ENCODE measurements around the gene MCFD2.

The MCFD2 gene

DNA sequence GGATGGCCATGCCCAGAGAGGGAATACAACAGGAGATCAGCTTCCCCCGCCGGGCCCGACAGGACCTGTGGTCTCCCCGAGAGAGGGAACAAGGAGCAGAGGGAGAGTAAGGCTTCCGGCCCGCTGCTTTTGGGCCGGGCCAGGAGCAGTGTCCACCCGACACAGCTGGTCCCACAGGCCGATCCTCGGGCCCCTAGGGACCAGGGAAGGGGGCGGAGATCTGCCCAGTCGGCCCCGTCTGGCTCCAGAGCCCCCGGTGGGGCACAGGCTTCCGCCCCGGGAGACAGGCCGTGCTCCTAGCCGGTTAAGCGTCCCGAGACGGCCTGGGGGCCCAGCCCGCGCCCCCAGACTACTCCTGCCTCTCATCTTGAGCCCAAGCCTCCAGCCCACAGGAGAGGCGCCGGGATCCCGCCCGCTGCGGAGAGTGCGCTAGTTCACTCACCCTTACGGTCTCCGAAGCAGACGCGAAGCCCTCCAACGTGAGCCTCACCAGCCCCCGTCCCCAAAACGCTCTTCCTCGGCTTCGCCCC is at the start of gene MCFD2:
MCFD2 (minus strand) TSS at position 526 of the 530 bp plus-strand sequence. CDS start 6,635 bp downstream, outside the sequence.
- DNase-seq (ENCODE audit: extremely low read depth in 1 of 2, low read depth in 1 of 2), result peak in 1 of 2 donors; percentile 22

DNA sequence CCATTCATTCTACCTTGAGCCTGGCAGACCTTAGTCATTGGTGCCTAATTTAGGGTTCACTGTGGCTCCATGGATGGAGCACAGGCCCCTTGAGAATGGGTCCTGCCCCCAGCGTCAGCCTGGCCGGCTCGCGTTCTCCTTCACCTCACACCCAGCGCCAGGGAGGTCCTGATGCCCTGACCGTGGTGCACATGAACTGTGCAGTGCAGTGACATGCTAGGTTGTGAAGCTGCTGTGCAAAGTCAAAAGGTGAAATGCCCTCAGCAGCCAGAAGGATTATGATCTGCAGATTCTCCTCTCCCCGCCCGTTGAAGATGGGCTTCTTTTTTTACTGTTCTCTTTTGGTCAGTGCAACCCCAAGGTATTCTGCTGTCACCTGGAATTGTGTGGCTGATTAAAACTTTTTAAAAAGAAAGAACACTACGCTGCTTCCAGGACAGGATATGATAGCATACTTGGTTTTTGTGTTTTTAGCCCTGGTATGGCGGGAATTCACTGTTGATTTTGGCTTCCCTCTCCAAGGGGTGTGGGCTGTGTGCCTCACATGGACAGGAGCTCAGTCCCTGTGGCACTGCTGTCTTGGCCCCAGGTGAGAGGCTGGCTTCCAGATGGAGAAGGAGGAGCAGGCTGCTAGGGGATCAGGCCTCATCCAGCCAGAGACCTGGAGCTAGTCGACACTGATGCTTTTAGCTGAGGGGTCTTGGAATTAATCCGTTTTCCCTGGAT is 49.4 kb upstream of the MCFD2 start:
- DNase-seq (ENCODE audit: extremely low read depth in 1 of 2, low read depth in 1 of 2), result no peak

DNA sequence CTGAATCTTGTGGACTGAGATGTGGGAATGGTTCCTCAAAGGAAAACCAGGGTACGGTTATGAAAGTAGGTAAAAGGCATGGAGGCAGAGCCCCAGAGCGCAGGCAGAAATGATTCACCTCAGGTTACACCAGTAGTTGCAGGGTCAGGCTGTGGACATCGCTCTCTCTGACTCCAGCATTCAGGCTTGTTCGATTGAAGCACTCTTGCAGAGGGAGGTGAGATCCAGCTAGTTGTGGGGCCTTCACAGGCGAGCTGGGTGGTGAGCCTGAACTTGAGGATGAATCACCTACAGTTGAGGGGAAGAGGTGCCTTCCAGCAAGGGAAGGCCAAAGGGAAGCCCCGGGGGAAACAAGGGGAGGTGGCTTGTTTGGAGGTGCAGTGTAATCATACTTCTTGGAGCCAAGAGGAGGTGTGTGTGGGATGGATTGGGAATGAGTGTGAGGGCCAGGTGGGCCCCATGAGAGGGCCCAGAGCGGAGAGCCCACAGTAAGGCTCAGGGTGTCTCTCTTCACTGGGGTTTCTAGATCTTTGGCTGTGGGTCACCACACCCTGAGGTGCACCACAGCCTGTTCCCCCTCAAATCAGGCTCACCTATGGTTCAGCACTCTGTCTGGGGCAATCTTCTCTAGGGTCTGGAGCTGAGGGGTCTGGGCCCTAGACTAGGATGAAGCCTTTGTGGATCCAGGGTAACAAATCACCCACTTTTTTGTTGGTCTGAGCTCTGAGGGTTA is 48.5 kb upstream of the MCFD2 start:
- no peak for DNase-seq (ENCODE audit: extremely low read depth in 1 of 2, low read depth in 1 of 2)

DNA sequence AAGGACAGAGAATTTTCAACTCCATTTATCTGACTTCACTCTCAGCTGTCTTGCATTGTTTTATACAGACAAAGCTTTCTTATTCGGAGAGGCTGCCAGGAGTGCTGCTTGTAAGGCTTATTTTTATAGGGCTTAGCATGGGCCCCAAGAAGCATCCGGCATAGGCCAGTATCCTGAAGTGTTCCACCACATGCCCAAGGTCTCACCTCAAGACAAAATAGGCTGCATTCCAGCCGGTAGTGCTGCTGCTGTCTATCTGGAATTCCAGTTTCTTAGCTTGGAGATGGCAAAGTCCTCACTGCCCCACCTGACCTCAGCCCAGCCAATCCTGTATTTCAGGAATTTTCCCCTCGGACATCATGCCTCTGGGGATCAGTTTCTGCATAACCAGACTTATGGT is 47.6 kb upstream of the MCFD2 start:
- DNase-seq (ENCODE audit: extremely low read depth in 1 of 2, low read depth in 1 of 2), result no peak

DNA sequence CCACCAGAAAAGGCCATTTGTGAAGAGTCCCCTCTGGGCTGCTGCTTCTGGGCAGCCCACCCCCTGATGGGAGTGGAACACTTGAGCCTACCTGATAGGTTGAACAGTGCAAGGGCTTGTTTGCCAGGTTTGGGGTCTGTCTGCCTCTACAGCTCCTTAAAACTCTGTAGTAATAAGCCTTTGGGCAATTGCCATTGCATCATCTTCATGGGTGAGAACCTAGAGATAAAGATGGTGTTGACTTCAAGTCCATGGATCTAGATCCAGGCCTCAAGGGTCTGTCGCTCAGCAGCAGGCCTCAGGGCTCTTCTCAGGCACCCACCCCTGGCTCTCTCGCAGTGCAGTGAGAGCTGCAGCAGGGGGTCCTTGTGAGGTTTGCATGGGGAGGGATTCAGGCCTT is 47.1 kb upstream of the MCFD2 start:
- no peak for DNase-seq (ENCODE audit: extremely low read depth in 1 of 2, low read depth in 1 of 2)

DNA sequence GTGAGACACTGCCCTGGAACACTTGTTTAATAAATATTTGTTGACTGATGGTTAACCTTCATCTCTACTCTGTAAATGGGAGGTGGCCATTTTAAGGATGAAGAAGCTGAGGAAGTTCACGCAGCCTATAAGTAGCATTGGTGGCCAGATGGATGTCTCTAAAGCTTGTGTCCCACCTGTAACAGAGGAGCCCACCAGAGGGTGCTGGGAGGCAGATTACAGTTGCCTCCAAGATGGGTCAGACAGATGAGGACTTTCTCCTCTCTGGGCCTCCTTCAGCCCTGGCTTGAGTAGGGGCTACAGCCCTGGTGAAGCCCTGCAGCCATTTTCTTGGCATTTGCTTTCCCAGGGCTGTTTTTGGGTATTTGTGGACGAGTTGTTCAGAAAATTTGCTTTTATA is 45.0 kb upstream of the MCFD2 start:
- DNase-seq (ENCODE audit: extremely low read depth in 1 of 2, low read depth in 1 of 2), result no peak

DNA sequence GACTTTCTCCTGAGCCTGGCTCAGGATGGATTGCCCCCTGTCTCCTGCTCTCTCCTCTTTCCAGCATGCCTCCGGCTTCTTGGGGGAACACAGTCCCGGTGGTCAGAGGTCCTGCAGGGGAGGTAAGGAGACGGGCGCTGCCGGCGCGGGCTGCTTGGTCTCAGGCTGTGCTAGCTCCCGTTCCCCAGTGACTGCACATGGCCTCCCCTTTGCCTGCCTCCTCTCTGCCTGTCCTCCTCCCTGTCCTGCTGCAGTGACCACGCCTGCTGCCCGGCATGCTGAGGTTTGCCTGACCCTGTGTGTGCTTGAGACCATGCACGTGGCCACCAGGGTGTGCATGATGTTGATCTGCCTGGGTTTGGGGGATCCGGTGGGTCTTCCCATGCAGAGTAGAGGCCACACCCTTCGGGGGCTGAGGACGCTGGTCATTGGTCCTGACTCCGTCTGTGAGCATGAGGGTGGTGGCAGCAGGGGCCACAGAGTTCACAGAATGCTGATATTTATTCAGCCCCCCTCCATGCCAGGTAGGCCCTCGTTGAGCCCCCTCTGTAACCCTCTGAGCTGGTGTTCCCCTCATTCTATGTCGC is 42.9 kb upstream of the MCFD2 start:
- no peak for DNase-seq (ENCODE audit: extremely low read depth in 1 of 2, low read depth in 1 of 2)

DNA sequence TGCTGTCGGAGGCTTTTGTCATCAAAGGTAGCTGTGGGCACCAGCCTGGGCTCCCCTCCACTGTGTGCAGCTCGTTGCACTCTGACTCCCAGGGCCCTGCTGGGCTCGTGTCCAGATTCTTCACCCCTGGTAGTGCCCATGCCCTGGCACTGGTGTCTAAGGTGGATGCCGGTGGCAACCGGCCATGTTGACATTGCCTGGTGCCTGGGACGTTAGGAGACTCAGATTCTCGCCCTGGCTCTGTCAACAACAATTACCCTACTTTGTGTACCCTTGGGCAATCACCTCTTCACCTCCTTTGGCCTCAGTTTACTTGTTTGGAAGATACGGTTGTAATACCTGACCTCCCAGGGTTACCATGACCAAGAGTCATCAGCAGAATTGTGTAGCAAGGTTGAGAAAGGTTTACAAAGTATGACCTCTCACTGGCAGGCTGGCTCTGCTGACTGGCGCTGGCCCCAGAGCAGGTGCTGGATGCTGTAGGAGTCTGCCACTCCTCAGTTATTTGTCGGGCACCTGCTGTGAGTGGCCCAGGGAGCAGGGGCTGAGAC is 41.5 kb upstream of the MCFD2 start:
- no peak for DNase-seq (ENCODE audit: extremely low read depth in 1 of 2, low read depth in 1 of 2)

DNA sequence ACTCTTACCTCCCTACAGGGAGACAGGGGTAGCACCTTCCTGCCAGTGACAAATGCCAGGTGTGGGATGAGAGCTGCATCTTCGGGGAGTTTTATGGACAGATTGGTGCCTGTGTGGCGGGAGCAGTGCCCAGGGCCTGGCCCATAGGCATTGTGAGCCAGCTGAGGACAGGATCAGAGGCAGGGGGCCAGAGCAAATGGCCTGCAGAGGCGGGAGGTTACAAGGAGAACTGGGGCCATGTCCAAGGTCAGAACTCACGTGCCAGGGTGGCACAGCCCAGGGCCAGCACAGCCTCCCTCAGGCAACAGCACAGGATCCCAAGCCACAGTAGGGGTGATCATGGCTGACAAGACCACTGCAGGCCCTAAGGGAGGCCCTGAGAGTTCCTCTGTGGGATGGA is 40.2 kb upstream of the MCFD2 start:
- no peak for DNase-seq (ENCODE audit: extremely low read depth in 1 of 2, low read depth in 1 of 2)

DNA sequence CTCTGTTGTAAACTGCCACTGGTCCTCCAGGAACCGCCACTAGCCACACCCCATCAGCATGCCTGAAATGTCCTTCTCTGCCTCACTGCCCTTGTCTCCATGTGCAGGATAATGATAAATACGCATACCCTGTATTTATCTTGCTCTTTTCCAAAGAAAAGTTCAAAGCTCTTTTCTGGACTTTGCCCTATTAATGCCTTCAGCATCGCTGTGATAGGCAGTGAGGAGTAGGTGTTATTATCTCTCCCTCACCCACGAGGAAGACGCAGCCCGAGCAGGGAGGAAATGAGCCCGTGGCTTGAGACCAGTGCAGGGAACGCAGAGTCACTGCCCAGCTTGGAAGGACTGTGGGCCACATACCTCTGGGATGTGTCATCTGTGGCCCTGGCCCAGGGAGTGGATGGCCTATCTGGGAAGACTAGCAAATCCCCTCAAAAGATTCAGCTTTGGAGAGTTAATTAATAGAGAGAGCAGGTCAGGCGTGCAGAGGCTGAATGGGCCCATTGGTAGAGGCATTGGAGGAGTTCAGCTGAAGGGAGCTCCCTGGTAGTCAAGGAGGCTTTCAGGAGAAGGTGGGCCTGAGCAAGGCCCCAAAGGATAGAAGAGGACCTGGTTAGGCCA is 39.5 kb upstream of the MCFD2 start:
- no peak for DNase-seq (ENCODE audit: extremely low read depth in 1 of 2, low read depth in 1 of 2)

DNA sequence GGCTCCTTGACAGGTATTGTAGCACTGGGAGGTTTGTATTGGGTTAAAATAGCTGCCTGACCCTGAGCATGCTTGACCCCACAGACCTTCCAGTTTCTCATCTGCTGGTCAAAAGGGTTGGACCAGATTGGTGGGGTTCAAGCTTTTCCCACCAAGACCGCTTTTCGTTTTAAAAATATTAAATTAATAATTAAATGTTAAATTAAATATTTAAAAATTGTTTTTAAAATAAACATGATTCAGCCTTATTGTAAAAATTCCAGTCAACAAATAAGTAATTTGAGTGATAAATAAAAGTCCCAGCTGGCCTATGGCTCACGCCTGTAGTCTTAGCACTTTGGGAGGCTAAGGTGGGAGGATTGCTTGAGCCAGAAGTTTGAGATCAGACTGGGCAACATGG is 36.6 kb upstream of the MCFD2 start:
- DNase-seq (ENCODE audit: extremely low read depth in 1 of 2, low read depth in 1 of 2), result no peak

DNA sequence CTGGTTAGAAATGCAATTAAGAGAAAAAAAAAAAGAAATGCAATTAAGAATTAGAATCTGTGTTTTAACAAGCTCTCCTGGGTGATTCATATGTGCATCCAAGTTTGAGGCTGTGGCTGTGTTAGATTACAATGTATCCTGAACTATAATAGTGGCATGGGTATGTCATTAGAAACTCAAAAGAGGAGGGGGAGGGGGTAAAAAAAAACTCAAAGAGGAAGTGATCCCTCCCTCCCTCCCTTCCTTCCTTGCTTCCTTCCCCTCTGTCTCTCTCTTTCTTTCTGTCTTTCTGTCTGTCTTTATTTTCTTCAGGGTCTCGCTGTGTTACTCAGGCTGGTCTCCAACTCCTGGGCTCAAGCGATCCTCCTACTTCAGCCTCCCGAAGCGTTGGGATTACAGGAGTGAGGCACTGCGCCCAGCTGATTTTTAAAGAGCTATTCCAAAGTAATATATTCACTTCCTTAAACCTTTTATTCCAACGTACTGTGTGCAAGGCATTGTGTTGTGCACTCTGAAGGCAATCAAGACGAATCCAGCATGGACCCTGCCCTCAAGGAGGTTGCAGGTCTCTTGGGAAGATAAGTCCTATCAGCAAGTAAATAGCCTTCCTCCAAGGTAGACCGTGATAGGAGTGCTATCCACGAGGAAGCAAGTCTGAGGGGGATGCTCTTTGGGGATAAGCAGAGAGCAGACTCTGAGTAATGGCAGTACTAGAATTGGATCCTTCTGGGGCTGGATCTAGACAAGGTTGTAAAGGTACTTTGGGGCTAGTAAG is 35.9 kb upstream of the MCFD2 start:
- DNase-seq (ENCODE audit: extremely low read depth in 1 of 2, low read depth in 1 of 2), result no peak

DNA sequence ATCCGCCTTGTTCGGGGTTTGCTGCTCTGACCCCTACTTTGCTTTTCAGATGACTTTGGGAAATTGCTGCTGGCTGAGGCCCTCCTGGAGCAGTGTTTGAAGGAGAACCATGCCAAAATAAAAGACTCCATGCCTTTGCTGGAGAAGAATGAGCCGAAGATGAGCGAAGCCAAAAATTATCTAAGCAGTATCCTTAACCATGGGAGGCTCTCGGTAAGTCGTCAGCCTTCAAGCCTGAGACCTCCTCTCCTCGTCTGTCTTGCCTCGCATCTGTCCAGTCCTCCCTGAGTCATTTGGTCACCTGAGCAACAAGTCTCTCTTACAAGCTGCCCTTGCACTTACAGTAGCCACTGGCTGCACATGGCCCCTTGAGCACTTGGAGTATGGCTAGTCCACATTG is 34.7 kb upstream of the MCFD2 start:
- DNase-seq (ENCODE audit: extremely low read depth in 1 of 2, low read depth in 1 of 2), result no peak

DNA sequence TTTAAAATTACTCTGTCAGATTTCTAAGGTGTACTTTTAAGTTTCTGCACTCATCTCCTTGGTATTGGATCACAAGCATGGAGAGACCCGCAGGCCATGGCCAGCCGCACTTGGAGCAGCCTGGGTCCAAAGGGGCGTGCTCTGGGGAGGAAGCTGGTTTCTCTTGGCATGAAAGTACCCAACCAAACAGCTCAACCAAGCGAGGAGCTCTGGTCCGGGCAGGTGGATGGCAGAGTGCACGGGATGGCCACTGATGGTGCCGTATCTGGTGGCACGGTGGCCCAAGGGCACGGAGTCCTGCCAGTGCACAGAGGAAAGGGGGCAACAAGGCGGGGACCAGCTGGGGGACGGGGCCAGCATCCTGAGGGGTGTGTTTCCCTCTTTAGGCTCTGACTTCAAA is 32.2 kb upstream of the MCFD2 start:
- DNase-seq (ENCODE audit: extremely low read depth in 1 of 2, low read depth in 1 of 2), result no peak

DNA sequence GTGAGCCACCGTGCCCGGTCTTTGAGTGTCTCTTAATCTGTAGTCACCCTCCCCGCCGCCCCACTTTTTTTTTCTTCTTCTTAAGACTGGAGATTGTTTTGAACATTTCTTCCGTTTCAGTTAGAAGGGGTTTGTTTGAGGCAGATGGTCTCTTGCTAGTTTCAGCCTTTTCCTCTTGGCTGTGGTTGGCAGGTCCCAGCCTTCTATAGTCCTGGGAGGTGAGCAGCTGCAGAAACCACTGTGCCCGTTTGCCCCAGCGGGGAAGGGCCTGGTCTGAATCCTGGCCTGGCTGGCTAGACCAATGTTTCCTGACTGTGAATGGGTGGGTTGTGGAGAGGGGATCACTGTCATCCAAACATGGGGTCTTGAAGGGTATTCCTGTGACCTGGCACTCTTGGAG is 30.1 kb upstream of the MCFD2 start:
- no peak for DNase-seq (ENCODE audit: extremely low read depth in 1 of 2, low read depth in 1 of 2)

DNA sequence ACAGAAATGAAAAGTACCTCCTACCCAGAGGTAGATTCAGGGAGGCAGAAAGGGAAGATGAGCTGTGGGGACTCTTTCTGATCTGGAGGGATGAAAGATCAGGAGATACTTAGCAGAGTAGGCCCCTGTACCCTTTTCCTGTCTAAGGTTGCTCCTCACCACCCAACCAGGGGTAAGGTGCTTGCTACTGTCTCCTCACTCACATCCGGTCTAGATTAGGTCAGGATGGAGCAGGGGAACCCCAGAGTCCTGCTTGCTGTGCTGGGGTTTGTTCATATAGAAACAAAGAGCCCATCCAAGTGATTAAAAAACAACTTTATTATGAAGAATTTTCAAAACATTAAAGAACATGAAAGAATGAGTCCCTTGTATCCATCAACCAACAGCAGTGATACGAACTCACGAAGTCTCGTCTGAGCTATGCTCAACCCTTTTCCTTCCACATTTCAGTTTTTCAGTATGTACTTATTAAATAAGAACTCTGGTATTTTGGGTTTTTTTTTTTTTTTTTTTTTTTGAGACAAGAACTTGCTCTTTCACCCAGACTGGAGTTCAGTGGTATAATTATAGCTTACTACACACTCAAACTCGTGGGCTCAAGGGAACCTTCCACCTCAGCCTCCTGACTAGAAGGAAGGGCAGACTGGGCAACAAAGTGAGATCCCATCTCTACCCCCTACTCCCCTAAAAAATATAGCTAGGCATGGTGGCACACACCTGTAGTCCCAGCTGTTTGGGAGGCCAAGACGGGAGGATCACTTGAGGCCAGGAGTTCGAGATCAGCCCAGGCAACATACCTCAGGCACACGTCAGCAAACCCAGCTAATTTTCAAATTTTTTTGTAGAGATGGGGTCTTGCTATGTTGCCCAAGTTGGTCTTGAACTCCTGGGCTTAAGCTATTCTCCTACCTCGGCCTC is 28.5 kb upstream of the MCFD2 start:
- peak; percentile 48 to 79 for DNase-seq (ENCODE audit: extremely low read depth in 1 of 2, low read depth in 1 of 2)

DNA sequence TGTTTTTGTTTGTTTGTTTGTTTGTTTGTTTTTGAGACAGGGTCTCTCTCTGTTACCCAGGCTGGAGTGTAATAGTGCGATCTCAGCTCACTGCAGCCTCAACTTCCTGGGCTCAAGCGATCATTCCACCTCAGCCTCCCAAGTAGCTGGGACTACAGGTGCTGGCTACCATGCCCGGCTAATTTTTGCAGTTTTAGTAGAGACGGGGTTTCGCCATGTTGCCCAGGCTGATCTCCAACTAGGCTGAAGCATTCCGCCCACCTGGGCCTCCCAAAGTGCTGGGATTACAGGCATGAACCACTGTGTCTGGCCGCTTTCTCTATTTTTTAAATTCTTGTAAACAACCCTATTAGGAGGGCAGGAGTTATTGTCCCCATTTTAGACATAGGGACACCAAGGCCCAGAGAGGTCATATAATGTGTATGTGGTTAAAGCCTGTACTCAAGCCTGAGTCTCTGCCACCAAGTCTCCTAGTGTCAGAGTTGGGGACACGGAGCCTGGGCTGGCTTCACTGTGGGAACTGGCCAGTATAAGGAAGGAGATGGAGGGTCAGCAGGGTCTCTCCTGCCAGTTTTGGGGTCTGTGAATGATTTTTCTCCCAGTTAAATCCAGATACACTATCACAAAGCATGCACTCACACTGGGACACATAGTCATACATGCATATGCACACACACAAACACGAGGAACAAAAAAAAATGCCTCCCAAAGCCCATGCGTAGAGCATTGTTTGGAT is 27.5 kb upstream of the MCFD2 start:
- no peak for DNase-seq (ENCODE audit: extremely low read depth in 1 of 2, low read depth in 1 of 2)

DNA sequence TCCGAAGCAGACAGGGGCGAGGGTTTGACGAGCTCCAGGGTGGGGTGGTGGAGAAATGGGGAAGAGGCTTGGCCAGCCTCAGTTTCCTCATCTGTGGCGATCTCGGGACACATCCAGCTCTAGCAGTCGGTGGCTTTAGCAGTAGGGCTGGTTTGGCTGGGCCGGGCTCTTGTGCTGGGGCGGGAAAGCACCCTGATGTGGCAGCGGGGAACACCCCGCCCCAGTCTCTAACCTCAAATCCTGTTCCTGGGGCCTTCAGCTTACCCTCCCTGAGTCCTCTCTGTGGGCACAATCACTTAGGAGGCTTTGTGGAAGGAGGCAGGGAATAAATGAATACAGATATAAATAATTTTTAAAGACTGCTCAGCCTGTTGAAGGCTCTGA is 26.5 kb upstream of the MCFD2 start:
- peak; percentile 53 to 66 for DNase-seq (ENCODE audit: extremely low read depth in 1 of 2, low read depth in 1 of 2)

Measured in stimulated activated CD8-positive, alpha-beta memory T cell treated with anti-CD3 and anti-CD28 coated beads, Interleukin-7, amount 100 ng/mL, for 48 hours (primary cell).